Stomach (tissue), 4 donors: ENCODE results near the gene LRP1B.

Experiments used
- POLR2A ChIP-seq, 4 donors: fragments of 450-650 bp; IDR thresholded peaks; one replicate each; pipeline ENCODE4 v1.6.1; 2016; ENCODE audit warnings: antibody characterized with exemption in 4 of 4, control low read depth in 2 of 4, mild to moderate bottlenecking in 1 of 4, moderate library complexity in 1 of 4
- TF ChIP-seq, protein P1 (sequence below), 7 experiments: fragments of 450-650 bp in 4 of 7; fragments of 200-600 bp in 3 of 7; sonication (generic) in 3 of 7; IDR thresholded peaks; one replicate each; pipeline ENCODE4 v1.5.1; 2016 to 2019; ENCODE audit warnings: antibody characterized with exemption in 7 of 7, control low read depth in 2 of 7, mild to moderate bottlenecking in 1 of 7

DNA sequence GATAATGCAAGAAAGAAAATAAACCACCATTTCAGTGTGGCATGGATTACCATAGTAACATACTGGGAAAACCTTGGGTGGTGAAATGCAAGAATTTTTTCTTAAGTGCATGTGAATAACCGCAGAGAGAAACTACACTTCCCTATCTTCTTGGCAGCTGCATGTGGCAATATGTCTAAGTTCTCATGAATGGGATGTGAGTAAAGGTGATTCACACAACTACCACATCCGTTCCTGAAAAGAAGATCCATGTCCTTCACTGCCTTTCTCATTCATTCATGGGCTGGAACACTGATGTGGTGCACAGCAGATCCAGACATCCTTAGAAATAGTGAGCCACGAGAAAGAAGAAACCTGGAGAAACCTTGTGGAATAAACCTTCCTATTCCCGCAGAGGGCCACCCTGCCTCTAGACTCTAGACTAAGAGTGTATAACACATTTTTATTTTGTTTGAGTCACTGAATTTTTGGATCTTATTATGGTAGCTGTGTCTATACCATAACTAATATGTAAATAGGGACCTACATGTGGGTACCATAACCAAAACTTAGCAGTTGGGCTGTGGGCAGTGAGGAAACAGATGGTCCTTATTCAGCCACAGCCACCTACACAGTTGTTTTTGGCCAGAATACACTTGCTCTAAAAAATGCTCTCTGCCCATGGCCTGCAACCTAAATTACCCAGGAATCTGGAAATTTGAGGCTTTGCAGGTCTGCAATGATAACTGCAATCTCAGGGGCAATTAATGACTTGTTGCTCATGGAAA lies 573.3 kb downstream of the LRP1B start:
- TF ChIP-seq, protein P1, sequence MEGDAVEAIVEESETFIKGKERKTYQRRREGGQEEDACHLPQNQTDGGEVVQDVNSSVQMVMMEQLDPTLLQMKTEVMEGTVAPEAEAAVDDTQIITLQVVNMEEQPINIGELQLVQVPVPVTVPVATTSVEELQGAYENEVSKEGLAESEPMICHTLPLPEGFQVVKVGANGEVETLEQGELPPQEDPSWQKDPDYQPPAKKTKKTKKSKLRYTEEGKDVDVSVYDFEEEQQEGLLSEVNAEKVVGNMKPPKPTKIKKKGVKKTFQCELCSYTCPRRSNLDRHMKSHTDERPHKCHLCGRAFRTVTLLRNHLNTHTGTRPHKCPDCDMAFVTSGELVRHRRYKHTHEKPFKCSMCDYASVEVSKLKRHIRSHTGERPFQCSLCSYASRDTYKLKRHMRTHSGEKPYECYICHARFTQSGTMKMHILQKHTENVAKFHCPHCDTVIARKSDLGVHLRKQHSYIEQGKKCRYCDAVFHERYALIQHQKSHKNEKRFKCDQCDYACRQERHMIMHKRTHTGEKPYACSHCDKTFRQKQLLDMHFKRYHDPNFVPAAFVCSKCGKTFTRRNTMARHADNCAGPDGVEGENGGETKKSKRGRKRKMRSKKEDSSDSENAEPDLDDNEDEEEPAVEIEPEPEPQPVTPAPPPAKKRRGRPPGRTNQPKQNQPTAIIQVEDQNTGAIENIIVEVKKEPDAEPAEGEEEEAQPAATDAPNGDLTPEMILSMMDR (IDR thresholded peaks at IDR 0.05), result no peak
- no peak for TF ChIP-seq POLR2A (IDR thresholded peaks at IDR 0.05)
